Esophagus squamous epithelium (tissue), 5 donors: ENCODE measurements around the gene BIN1. TPM values are rescaled to one million over a fixed set of nuclear protein-coding genes. Genes with fewer than 3 reads are reported as not detected.

Experiments
- DNase-seq: peaks from one replicate; lab custom pipeline; 2025; lab: John Stamatoyannopoulos, UW
- H3K27ac ChIP-seq, 4 donors: fragments of 200-600 bp; sonication (generic); one replicate each; pipeline ENCODE4 v1.5.1; 2016 to 2019; ENCODE audit warnings: mild to moderate bottlenecking in 1 of 4
- H3K27me3 ChIP-seq, 4 donors: fragments of 200-600 bp; sonication (generic); 1 replicate in 3 of 4; 2 replicates in 1 of 4; pipeline versions ENCODE4 v1.5.1 to v1.6.0; 2017 to 2021; ENCODE audit warnings: antibody characterized with exemption in 1 of 4
- H3K36me3 ChIP-seq, 3 donors: fragments of 200-600 bp; sonication (generic); one replicate each; pipeline ENCODE4 v1.5.1; 2016 to 2019
- H3K4me1 ChIP-seq, 3 donors: fragments of 200-600 bp; sonication (generic); one replicate each; pipeline ENCODE4 v1.5.1; 2017 to 2019
- H3K4me3 ChIP-seq, 4 donors: fragments of 200-600 bp; sonication (generic); 1 replicate in 3 of 4; 2 replicates in 1 of 4; pipeline ENCODE4 v1.5.1; 2016 to 2019; ENCODE audit warnings: mild to moderate bottlenecking in 2 of 4, moderate library complexity in 1 of 4
- H3K9me3 ChIP-seq, 3 donors: fragments of 200-600 bp; sonication (generic); one replicate each; pipeline ENCODE4 v1.5.1; 2016 to 2019
- POLR2A ChIP-seq, 4 donors: fragments of 450-650 bp; IDR thresholded peaks; one replicate each; pipeline ENCODE4 v1.6.1; 2017; ENCODE audit warnings: antibody characterized with exemption in 4 of 4, mild to moderate bottlenecking in 4 of 4, moderate library complexity in 3 of 4
- WGBS, 2 donors: methylation state at CpG; one replicate each; pipeline ENCODE4 v1.1.5; 2018; 5-methylcytosine and 5-hydroxymethylcytosine counted together
- intact Hi-C: fragments of 100-400 bp; cut with DNase I; formaldehyde crosslinking; loops from one replicate; pipeline ENCODE4 v1.15.0; 2022
- total RNA-seq, 4 donors: library from RNA; depleted of rRNA; stranded (reverse); fragments of >200 nt; gene quantifications; one replicate each; pipeline ENCODE4 v1.1.0, GENCODE V29; 2016
- TF ChIP-seq, protein P1 (sequence below), 6 experiments: fragments of 450-650 bp in 4 of 6; fragments of 200-600 bp in 2 of 6; sonication (generic) in 2 of 6; IDR thresholded peaks; one replicate each; pipeline ENCODE4 v1.5.1; 2016 to 2019; ENCODE audit warnings: antibody characterized with exemption in 6 of 6, mild to moderate bottlenecking in 4 of 6, moderate library complexity in 4 of 6
- donor health status: DM: yes; HTN: yes; CAD: no.

BIN1 gene
- total RNA-seq, 4 donors from 2014 or later: 10.8 to 23.3 (median 15.5) TPM

DNA sequence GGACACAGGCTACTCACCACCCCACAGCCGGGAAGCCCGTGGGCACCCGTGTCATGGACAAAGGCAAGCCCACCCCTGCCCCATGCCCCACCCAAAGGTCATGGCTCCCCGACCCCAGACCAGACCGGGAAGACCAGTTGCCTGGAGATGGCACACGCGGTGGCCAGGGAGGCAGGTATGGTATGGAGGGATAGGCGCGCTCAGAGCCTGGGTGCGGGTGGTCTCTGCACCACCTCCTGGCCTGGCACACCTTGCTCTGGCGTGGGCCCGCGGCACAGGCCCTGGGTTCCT is 51.2 kb downstream of the BIN1 start:
- no peak for DNase-seq
- TF ChIP-seq, protein P1, sequence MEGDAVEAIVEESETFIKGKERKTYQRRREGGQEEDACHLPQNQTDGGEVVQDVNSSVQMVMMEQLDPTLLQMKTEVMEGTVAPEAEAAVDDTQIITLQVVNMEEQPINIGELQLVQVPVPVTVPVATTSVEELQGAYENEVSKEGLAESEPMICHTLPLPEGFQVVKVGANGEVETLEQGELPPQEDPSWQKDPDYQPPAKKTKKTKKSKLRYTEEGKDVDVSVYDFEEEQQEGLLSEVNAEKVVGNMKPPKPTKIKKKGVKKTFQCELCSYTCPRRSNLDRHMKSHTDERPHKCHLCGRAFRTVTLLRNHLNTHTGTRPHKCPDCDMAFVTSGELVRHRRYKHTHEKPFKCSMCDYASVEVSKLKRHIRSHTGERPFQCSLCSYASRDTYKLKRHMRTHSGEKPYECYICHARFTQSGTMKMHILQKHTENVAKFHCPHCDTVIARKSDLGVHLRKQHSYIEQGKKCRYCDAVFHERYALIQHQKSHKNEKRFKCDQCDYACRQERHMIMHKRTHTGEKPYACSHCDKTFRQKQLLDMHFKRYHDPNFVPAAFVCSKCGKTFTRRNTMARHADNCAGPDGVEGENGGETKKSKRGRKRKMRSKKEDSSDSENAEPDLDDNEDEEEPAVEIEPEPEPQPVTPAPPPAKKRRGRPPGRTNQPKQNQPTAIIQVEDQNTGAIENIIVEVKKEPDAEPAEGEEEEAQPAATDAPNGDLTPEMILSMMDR (IDR thresholded peaks at IDR 0.05): no peak
- no peak for TF ChIP-seq POLR2A (IDR thresholded peaks at IDR 0.05)
- Histone ChIP-seq H3K27ac (no peak overlapping the region), H3K9me3 (no peaks in the 10 kb centered on the region), H3K4me3 (no peak overlapping the region), H3K4me1 (no peaks in the 10 kb centered on the region), H3K36me3 (peaks cover 0 to 15% (median 0%) of the 10 kb centered on the region in 3 donors), H3K27me3 (no peaks in the 10 kb centered on the region)
- intact Hi-C loops: no loop called here
- WGBS, 2 donors: no CpG with 5 or more reads among the region's 13 CpGs

GRCh38 chr2:127054996-127055785 is 51.8 kb downstream of the BIN1 start:
- 98% methylated on average over 9 of the region's 25 CpGs; no CpG with 5 or more reads in 1 of the 2 donors for WGBS, 2 donors
- TF ChIP-seq, protein P1 (IDR thresholded peaks at IDR 0.05): no peak
- TF ChIP-seq POLR2A (IDR thresholded peaks at IDR 0.05): no peak
- DNase-seq: no peak
- H3K36me3 ChIP-seq: peaks cover 0 to 15% (median 0%) of the 10 kb centered on the region in 3 donors
- no peak overlapping the region for H3K27ac ChIP-seq
- no peaks in the 10 kb centered on the region for H3K27me3 ChIP-seq
- no peak overlapping the region for H3K4me3 ChIP-seq
- intact Hi-C loops: no loop called here
- peaks cover 0 to 4% (median 1%) of the 10 kb centered on the region in 3 donors for H3K4me1 ChIP-seq
- H3K9me3 ChIP-seq: no peaks in the 10 kb centered on the region

DNA sequence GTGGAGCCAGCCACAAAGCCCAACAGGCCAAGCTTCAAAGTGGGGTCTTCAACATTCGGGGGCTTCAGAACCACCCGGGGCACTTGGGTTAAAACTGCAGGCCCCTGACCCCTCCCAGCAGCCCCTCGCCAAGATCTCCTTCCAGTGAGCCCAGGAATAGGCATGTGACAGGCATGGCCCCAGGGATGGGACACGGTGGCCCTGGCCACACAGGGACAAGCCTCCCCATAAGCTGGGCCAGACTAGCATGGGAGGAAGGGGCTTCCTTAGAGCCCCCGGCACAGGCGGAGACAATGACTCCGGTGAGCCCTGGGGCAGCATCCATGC is 52.4 kb downstream of the BIN1 start:
- H3K4me3 ChIP-seq: no peak overlapping the region
- DNase-seq: no peak
- H3K36me3 ChIP-seq: peaks cover 0 to 15% (median 0%) of the 10 kb centered on the region in 3 donors
- WGBS, 2 donors: 75 to 92% methylated on average over 4 to 6 of the region's 7 CpGs
- no peak overlapping the region for H3K27ac ChIP-seq
- peaks cover 0 to 10% (median 5%) of the 10 kb centered on the region in 3 donors for H3K4me1 ChIP-seq
- intact Hi-C loops: no loop called here
- H3K9me3 ChIP-seq: no peaks in the 10 kb centered on the region
- no peak for TF ChIP-seq POLR2A (IDR thresholded peaks at IDR 0.05)
- TF ChIP-seq, protein P1 (IDR thresholded peaks at IDR 0.05): no peak
- no peaks in the 10 kb centered on the region for H3K27me3 ChIP-seq

DNA sequence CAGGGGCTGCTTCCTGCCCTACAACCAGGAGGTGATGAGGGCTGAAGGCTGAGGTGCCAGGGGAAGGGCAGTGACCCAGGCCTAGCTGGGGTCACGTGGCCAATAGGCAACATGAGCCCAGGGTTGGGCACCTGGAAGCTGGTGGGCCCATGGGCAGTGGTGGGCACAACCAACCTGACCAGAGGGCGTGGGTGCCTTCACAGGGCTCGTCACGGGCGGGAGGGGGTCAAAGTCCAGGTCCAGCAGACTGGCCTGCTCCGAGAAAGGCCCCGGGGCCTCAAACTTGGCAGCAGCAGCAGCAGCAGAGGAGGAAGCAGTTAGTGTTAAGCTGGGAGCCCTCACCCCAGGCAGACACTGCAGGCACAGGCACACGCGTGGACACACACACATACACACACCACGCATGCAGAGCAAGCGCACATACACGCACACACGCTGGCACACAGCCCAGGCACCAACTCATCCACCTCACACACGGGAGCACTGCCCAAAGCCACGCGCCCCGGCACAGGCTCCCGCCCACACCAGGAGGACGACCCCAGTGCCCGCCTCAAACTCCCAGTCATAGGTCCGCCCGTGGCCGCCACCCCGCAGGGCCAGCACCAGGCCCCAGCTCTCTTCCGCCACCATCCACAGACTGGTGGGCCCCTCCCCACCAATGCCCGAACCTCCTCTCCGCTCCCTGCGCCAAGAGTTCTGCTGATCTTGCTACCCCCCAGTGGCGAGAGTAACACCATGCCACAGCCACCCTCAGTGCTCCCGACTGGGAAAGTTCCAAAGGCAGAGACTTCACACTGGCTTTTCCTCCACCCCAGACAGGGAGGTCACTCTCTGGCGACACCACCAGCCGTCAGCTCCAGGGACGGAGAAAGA is 53.0 kb downstream of the BIN1 start:
- H3K27ac ChIP-seq: no peak overlapping the region
- intact Hi-C loops: no loop called here
- no peaks in the 10 kb centered on the region for H3K9me3 ChIP-seq
- no peak overlapping the region for H3K4me3 ChIP-seq
- no peak for DNase-seq
- H3K36me3 ChIP-seq: peaks cover 0 to 15% (median 0%) of the 10 kb centered on the region in 3 donors
- H3K4me1 ChIP-seq: peaks cover 0 to 10% (median 5%) of the 10 kb centered on the region in 3 donors
- H3K27me3 ChIP-seq: no peaks in the 10 kb centered on the region
- 67 to 85% methylated on average over 1 to 15 of the region's 33 CpGs for WGBS, 2 donors
- TF ChIP-seq, protein P1 (IDR thresholded peaks at IDR 0.05): no peak
- no peak for TF ChIP-seq POLR2A (IDR thresholded peaks at IDR 0.05)
